GM19438 (cell line): ENCODE measurements around the gene CRACR2B.

Source experiments
- ATAC-seq: cut with Tn5 transposase; IDR thresholded peaks from one replicate; pipeline ENCODE4 v1.9.1; 2021; ENCODE audit warnings: low read depth; ENCODE audit not compliant: unreplicated experiment

The CRACR2B gene

DNA sequence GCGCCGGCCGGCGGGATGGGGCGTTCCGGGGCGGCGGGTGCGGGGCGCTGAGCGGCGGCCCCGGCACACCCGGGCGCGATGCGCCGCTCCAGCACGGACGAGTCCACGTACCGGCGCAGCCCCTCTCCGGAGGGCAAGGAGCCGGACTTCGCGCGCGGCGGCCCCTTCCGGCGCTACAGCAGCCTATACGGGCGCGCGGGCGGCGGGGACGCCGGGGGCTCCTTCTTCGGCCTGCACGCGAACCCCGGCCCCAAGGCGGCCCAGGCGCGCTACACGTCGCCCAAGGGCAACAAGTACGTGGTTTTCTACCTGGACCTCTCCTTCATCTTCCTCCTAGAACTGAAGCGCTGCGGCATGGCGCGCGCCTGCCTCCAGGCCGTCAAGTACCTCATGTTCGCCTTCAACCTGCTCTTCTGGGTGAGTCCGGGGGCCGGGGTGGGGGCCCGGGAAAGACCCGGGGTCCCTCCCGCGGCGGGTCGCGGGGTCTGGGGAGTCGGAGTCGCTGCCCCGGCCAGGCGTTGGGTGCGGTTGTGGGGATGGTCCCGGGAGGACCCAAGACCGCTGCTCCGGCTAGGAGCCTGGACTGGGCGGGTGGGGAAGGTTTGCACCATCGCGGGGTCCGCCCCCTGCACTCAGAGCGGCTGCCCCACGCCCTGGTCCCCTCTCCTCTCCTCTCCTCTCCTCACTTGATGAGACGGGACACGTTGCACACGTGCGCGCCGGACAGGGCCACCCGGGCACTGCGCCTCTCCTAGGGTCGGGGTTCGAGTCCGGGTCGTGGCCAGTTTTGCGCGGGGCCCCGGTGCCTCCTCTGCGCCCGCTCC lies 22.4 kb downstream of the CRACR2B start:
- ATAC-seq: no peak

GRCh38 chr11:850775-851763 lies 23.4 kb downstream of the CRACR2B start:
- no peak for ATAC-seq

DNA sequence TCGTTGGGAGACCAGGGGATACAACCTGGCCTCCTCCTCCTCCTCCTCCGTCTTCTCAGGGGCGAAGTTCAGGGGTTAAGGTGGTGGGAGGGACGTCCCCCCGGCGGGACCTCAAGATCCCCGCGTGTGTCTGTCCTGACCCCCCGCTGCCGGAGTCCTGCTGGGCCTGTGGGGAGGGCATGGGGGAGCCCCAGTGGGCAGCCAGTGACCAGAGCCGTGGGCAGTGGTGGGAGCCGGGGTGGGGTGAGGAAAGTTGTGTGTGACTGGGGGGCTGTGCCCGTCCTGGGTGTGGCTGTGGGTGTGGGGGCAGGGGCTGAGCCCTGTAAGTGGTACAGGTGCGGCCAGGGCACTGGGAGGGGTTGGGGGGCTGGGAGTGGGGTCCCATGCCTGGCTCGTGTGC lies 25.0 kb downstream of the CRACR2B start:
- no peak for ATAC-seq

DNA sequence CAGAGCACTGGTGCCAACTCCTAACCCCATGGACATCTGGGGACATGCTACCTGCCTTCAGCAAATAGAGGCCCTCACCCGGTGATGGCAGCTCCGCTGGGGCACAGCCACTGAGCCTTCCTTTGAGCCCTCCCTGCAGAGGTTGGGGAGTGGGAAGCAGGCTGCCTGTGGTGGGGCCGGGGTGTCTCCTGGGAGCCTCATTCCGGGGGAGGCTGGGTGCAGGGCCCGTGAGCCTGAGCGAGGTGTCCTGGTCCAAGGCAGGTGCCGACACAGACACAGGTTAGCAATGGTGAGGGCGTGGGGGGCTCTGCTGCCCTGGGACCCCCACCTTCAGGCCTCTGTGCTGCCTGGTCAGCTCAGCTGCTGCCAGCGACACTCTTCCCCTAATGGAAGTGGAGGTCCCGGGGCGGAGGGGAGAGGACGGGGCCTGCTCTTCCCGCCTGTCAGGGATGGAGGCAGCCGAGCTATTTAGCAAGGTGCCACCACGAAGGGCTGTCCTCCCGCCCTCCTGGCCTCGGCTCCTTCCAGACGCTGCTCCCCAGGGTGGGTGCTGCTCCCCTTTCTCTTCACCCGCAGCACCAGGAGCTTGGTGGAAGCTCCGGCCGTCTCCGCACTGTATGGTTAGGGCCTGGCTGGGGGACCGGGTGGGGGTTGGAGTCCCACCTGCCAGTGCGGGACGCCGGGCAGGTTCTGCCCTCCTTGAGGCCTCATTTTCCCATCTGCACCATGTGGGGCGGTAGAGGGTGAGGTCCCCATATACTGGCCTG lies 26.1 kb downstream of the CRACR2B start:
- no peak for ATAC-seq

- no peak for ATAC-seq
These were observed 27.0 kb downstream of the CRACR2B start for GRCh38 chr11:854601-855329.

GRCh38 chr11:855330-855674 lies 27.6 kb downstream of the CRACR2B start:
- ATAC-seq: no peak

DNA sequence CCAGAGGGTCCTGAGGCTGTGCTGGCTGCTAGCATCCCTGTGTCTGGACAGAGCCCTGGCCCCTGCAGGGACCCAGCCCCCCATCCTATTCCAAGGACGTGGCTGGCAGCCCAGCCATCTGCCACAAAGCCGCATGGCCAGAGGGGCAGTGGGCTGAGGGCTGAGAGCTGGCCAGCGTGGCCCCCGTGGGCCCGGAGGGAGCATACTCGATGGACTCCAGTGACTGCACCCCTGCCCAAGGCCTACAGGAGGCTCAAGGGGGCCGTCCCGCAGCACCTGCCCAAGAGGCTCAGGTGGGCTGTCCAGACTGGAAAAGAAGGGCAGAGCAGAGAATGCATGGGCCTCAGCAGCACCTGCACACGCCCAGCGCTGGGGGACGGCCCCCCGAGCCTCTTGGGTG lies 28.1 kb downstream of the CRACR2B start:
- ATAC-seq: no peak

GRCh38 chr11:856397-856796 lies 28.7 kb downstream of the CRACR2B start:
- no peak for ATAC-seq

GRCh38 chr11:858053-858761 lies 30.5 kb downstream of the CRACR2B start:
- no peak for ATAC-seq

DNA sequence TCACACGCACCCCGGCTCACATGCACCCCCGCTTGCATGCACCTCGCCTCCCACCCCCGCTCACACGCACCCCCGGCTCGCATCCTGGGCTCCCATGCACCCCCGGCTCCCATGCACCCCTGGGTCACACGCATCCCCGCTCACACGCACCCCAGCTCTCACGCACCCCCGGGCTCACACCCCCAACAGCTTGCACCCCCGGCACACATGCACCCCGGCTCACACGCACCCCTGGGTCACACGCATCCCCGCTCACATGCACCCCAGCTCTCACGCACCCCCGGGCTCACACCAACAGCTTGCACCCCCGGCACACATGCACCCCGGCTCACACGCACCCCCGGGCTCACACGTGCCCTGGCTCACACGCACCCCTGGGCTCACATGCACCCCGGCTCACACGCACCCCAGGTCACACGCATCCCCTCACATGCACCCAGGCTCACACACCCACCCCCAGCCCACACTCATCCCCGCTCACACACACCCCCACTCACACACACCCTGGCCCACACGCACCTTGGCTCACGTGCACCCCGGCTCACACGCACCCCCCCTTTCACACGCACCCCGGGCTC lies 31.1 kb downstream of the CRACR2B start:
- ATAC-seq: no peak

DNA sequence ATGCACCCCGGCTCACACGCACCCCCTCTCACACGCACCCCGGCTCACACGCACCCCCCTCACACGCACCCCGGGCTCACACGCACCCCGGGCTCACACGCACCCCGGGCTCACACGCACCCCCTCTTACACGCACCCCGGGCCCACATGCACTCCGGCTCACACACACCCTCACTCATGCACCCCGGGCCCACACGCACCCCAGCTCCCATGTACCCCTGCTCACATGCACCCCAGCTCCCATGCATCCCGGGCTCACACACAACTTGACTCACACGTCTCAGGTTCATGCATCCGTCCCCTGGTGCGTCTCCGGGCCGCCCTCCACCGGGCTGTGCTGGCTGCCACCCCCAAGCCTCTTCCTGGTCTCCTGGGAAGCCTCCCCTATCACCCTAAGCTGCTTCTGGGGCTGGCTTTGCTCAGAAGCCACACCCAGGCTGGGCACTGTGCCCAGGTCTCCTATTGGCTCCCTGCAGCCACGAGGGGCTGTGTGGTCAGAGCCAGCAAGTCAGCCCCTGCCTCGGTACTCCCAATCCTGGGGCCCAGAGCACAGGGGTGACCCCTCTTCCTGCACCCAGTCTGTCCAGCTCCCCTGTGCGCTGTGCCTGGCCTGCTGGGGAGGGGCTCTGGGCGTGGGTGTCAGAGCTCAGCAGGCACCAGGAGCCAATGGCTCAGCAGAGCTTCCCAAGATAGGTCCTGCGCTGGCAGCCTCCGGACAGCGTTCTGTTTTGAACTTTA lies 31.8 kb downstream of the CRACR2B start:
- ATAC-seq: no peak

DNA sequence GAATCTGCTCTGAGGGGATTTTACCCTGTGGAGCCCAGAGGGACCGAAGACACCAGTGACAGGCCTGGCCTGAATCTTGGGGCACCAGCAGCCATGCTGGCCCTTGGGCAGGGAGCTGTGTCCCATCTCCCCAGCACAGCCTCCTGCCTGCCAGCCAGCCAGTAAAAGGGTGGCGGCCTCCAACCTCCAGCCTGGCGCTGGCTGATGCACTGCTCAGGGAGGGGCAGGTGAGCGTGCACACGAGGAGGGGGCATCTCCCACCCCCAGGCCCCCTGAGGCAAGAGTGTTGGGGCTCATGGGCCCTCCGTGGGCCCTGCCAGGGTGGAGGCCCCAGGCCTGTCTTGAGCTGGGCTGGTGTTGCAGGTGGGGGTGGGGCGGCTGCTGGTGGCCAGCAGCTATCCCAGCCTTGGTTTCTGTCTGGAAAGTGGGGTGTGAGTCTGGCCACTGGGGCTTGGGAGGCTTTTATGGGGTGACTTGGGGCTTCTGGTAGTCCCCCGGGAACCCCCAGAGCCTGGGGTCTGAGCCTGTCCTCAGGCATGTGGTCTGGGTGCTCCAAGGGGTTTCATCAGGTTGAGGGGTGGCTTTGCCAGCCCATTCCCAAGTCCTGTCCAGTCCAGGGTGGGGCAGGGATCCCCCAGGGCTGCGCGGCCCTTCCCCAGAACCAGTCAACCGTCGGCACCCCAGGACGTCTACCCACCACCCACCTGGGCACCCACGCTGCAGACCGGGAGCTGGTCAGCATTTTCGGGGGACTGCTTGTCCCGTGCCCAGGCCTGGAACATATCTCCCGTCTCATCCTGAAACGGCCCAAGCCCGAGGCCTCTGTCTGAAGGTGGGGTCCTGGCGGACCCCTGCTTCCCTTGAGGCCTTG lies 32.8 kb downstream of the CRACR2B start:
- no peak for ATAC-seq

DNA sequence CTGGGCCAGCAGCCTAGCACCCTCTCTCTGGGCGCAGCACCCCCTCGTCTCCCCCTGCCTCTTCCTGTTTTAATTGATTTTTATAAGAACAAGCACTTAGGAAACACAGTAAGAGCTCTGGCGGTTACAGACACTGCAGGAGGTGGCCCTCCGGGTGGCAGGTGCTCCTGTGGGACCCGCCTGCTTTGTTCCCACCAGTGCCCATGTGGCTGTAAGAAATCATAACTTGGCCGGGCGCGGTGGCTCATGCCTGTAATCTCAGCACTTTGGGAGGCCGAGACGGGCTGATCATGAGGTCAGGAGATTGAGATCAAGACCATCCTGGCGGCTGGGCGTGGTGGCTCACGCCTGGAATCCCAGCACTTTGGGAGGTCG lies 33.4 kb downstream of the CRACR2B start:
- ATAC-seq: no peak

- ATAC-seq: no peak
These were observed 34.5 kb downstream of the CRACR2B start for GRCh38 chr11:862081-862661.

DNA sequence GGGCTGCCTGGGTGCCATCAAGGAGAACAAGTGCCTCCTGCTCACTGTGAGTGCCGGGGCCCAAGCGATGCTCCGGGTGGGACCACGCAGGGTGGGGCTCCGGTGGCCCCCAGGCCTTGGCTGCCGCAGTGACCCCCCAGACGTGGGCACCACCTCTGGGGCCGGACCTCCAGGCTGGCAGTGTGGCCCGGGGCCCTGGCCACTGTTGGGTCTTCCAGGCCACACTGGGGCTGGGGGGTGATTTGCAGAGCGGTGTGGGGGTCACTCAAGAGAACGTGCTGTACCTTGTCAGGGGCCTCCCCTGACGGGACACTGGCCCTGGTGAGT lies 34.9 kb downstream of the CRACR2B start:
- no peak for ATAC-seq

DNA sequence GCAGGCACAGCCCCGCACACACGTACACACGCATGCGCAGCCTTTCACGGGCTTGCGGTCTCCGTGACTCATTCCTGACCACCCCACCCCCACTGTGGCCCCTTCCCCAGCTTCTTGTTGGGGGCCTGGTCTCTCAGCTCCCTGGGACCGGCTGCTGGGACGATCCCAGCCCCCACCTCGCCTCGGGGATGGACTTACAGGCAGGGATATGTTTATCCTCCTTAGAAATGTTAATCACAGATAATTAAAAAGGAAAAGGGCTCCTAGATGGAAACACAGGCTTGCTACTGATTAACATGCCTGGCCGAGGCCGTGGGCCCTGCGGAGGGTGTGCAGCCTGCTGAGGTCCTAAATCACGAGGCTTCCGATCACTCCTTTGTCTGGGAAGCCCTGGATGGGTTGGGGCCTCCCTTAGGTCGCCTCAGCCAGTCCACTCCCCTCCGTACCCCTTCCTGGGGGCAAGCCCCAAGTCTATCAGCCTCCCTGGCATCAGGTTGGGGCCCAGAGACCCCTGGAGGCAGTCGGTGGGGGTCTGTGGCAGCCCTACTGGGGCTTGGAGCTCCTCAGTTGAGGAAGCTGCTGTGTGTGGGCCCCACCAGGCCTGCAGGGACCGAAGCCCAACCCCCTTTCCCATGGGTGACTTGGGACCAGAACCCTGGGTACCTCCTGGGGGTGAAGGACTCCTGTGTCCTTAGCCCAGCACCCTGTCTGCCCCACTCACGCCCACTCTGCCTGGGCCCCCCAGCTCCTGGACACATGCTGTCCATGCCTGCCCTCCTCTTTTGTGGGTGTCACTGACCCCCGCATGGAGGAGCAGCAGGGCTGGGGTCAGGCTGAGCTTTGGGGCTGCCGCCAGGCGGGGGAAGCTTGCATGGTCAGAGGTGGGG lies 35.5 kb downstream of the CRACR2B start:
- ATAC-seq: no peak
